ENCODE data around the gene TDP2.
"Not testable (repeated sequence)": the region's sequence is repeated elsewhere in the genome, so short reads cannot be mapped to it uniquely, and the experiment has no call there.

The TDP2 gene

GRCh38 chr6:24662236-24662635 is 4.5 kb downstream of the TDP2 start:
- CTCF ChIA-PET: interaction anchor here (0.9 kb wide), 1 partner anchor 9 kb away, joined by 3 read pairs; no protein-coding TSS in a partner anchor
- TF ChIP-seq, protein P1, sequence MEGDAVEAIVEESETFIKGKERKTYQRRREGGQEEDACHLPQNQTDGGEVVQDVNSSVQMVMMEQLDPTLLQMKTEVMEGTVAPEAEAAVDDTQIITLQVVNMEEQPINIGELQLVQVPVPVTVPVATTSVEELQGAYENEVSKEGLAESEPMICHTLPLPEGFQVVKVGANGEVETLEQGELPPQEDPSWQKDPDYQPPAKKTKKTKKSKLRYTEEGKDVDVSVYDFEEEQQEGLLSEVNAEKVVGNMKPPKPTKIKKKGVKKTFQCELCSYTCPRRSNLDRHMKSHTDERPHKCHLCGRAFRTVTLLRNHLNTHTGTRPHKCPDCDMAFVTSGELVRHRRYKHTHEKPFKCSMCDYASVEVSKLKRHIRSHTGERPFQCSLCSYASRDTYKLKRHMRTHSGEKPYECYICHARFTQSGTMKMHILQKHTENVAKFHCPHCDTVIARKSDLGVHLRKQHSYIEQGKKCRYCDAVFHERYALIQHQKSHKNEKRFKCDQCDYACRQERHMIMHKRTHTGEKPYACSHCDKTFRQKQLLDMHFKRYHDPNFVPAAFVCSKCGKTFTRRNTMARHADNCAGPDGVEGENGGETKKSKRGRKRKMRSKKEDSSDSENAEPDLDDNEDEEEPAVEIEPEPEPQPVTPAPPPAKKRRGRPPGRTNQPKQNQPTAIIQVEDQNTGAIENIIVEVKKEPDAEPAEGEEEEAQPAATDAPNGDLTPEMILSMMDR (IDR thresholded peaks at IDR 0.05; ENCODE audit: control extremely low read depth, extremely low read depth, low read depth, missing control alignments): no peak
- POLR2A ChIA-PET: no interaction called here
- no peak for DNase-seq (ENCODE audit: extremely low spot score)

DNA sequence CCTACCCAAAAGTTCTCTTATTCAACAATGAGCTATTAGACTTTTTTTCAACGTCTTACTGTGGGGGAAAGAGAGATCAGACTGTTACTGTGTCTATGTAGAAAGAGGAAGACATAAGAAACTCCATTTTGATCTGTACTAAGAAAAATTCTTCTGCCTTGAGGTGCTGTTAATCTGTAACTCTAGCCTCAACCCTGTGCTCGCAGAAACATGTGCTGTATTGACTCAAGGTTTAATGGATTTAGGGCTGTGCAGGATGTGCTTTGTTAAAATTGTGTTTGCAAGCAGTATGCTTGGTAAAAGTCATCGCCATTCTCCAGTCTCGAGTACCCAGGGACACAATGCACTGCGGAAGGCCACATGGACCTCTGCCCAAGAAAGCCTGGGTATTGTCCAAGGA is 4.9 kb downstream of the TDP2 start:
- CTCF ChIA-PET; DNase-seq (ENCODE audit: extremely low spot score); POLR2A ChIA-PET: not testable (repeated sequence)

- ChIA-PET POLR2A (no interaction called here), CTCF (no interaction called here)
- no peak for DNase-seq (ENCODE audit: extremely low spot score)
- TF ChIP-seq, protein P1 (IDR thresholded peaks at IDR 0.05; ENCODE audit: control extremely low read depth, extremely low read depth, low read depth, missing control alignments): no peak
Measured at GRCh38 chr6:24660105-24660504, 6.6 kb downstream of the TDP2 start.

GRCh38 chr6:24659561-24659960 is 7.1 kb downstream of the TDP2 start:
- no peak for DNase-seq (ENCODE audit: extremely low spot score)
- CTCF ChIA-PET: no interaction called here
- TF ChIP-seq, protein P1 (IDR thresholded peaks at IDR 0.05; ENCODE audit: control extremely low read depth, extremely low read depth, low read depth, missing control alignments): no peak
- POLR2A ChIA-PET: no interaction called here

GRCh38 chr6:24658573-24659560 is 7.8 kb downstream of the TDP2 start:
- DNase-seq (ENCODE audit: extremely low spot score): no peak
- POLR2A ChIA-PET: no interaction called here

DNA sequence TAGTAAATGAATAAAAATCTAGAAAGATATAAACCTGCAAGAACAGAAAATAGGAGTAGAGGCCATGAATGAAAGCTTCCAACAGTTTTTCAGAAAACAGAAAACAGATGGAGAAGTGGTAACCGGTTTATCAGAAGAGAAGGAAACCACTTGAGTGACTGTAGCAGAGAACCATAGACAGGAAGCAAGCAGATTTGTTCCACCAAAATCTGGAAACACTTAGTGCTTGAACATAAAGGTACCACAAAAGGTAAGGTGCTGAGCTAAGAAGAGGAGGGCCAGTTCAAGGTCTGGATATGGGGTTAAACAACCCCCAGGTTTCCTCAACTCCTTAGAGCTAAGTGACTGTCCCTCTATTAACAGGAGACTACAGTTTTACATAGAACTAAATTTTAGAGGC is 11.5 kb downstream of the TDP2 start:
- ChIA-PET POLR2A (no interaction called here), CTCF (interaction anchor here (1.2 kb wide), 1 partner anchor 20 kb away, joined by 3 read pairs; no protein-coding TSS in a partner anchor)
- DNase-seq (ENCODE audit: extremely low spot score): no peak
- TF ChIP-seq, protein P1 (IDR thresholded peaks at IDR 0.05; ENCODE audit: control extremely low read depth, extremely low read depth, low read depth, missing control alignments): no peak

More at GRCh38 chr6:24658573-24659560, 7.8 kb downstream of the TDP2 start:
- TF ChIP-seq, protein P1 (IDR thresholded peaks at IDR 0.05; ENCODE audit: control extremely low read depth, extremely low read depth, low read depth, missing control alignments): no peak
- CTCF ChIA-PET: interaction anchor here (1.1 kb wide), 1 partner anchor 138 kb away, joined by 3 read pairs; no protein-coding TSS in a partner anchor

- ChIA-PET CTCF (interaction anchor here (1.0 kb wide), 1 partner anchor 71 kb away, joined by 3 read pairs; no protein-coding TSS in a partner anchor), POLR2A (no interaction called here)
- TF ChIP-seq, protein P1 (IDR thresholded peaks at IDR 0.05; ENCODE audit: control extremely low read depth, extremely low read depth, low read depth, missing control alignments): no peak
- no peak for DNase-seq (ENCODE audit: extremely low spot score)
Measured at GRCh38 chr6:24650365-24650764, 16.3 kb downstream of the TDP2 start.

All from GM10248 (cell line).